22Rv1 (cell line): ENCODE measurements around the gene SPATS1.

Experiments used
- CTCF ChIP-seq: fragments of 450-650 bp; IDR thresholded peaks from 2 replicates; pipeline ENCODE4 v1.5.1; 2017; ENCODE audit warnings: mild to moderate bottlenecking
- ZFX ChIP-seq: fragments of 450-650 bp; IDR thresholded peaks from 2 replicates; pipeline ENCODE4 v1.6.1; 2017; ENCODE audit warnings: antibody characterized with exemption, borderline replicate concordance

GRCh38 chr6:44339301-44339700 lies 3.1 kb upstream of the SPATS1 start:
- no peak for TF ChIP-seq CTCF
- TF ChIP-seq ZFX, result no peak
